ENCODE measurements around the gene NUP58.

NUP58 gene

GRCh38 chr13:25375727-25376358 lies 74.4 kb downstream of the NUP58 start:
- peak; percentile 53 for DNase-seq (ENCODE audit: insufficient read length, low spot score)
- FAIRE-seq: peak; percentile 64

- no peak for DNase-seq (ENCODE audit: insufficient read length, low spot score)
- no peak for FAIRE-seq
Measured at GRCh38 chr13:25377244-25377962, 76.0 kb downstream of the NUP58 start.

GRCh38 chr13:25378528-25378927 lies 77.1 kb downstream of the NUP58 start:
- FAIRE-seq (no peak), DNase-seq (ENCODE audit: insufficient read length, low spot score) (no peak)

GRCh38 chr13:25379011-25379410 lies 77.6 kb downstream of the NUP58 start:
- no peak for FAIRE-seq
- no peak for DNase-seq (ENCODE audit: insufficient read length, low spot score)

- no peak for DNase-seq (ENCODE audit: insufficient read length, low spot score)
- FAIRE-seq: no peak
Measured at GRCh38 chr13:25380082-25380481, 78.7 kb downstream of the NUP58 start.

GRCh38 chr13:25380741-25381324 lies 79.4 kb downstream of the NUP58 start:
- FAIRE-seq (no peak), DNase-seq (ENCODE audit: insufficient read length, low spot score) (no peak)

- no peak for FAIRE-seq
- DNase-seq (ENCODE audit: insufficient read length, low spot score): no peak
Measured at GRCh38 chr13:25384758-25385410, 83.5 kb downstream of the NUP58 start.

GRCh38 chr13:25391932-25392331 lies 90.5 kb downstream of the NUP58 start:
- DNase-seq (ENCODE audit: insufficient read length, low spot score): no peak
- FAIRE-seq: no peak

All from GM19239 (cell line).